Urothelium cell line (cell line): Measurements from ENCODE around the gene TF.
"Not testable (repeated sequence)": the region's sequence is repeated elsewhere in the genome, so short reads cannot be mapped to it uniquely, and the experiment has no call there.

Experiments
- DNase-seq: peaks from one replicate; pipeline ENCODE4 v3.0.0; 2011; ENCODE audit warnings: low spot score, mixed read lengths
- FAIRE-seq: peaks from 2 replicates; lab custom pipeline; 2011; peaks lifted over from hg19 to GRCh38; lab: Jason Lieb, UNC

TF gene

DNA sequence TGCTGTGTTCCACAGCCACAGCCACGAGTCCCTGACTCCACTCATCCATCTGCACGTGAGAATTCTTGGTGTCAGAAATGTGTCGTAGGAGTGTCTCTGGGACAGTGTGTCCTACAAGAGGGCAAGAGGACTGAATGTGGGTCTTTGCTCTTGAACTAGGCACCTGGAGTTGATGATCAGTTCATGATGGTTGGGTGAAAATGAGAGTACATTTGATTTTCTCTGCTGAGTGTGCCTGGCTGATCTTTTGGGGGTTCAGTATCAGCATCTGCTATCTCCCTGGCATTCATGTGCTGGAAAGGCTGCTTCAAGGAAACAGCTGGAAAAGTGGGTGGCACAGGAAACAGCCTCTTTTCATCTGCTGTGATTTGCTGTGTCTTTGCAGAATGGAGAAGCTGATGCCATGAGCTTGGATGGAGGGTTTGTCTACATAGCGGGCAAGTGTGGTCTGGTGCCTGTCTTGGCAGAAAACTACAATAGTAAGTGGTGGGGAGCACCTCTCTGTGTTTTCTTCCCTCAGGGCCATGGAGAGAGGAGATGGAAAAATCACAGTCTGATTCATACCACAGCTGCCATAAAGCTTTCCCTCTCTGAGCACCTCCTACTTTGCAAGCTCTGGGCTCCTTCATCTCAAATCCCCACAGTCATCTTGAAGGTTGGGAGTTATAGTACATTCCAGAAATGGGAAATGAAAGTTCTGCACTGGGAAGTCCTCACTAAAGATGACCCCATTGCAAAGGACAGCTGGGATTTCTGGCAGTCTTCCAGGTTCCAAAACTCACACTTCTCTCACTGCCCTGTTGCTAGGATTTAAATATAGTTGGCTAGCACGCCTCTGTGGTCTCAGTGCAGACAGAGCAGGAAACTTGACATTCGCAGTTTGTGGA, 17.8 kb downstream of the TF start:
- no peak for FAIRE-seq
- DNase-seq = no peak

GRCh38 chr3:133765256-133765655, 19.1 kb downstream of the TF start:
- DNase-seq (no peak), FAIRE-seq (no peak)

- DNase-seq (no peak), FAIRE-seq (no peak)
Measured at GRCh38 chr3:133767607-133768006, 21.4 kb downstream of the TF start.

DNA sequence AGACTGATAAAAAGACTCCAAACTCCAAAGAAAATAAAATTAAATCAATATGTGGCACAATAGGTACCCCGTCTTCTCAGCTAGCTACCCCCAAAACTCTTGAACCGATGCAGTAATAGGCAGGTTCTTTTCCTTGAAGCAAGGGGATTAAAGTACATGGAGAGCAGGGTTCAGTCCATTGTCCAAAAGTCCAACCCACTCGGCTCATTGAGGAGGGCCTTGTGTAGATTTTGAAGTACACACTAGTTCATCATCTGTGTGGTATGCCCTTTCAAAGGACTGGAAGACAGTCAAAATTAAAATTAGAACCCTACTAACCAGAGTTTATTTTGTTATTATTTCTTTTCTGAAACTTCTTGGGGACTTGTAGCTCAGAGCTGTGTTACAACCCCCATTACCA, 23.3 kb downstream of the TF start:
- DNase-seq (no peak), FAIRE-seq (no peak)

GRCh38 chr3:133773732-133774131, 27.5 kb downstream of the TF start:
- no peak for FAIRE-seq
- no peak for DNase-seq

GRCh38 chr3:133775309-133775708, 29.1 kb downstream of the TF start:
- FAIRE-seq = no peak
- no peak for DNase-seq

DNA sequence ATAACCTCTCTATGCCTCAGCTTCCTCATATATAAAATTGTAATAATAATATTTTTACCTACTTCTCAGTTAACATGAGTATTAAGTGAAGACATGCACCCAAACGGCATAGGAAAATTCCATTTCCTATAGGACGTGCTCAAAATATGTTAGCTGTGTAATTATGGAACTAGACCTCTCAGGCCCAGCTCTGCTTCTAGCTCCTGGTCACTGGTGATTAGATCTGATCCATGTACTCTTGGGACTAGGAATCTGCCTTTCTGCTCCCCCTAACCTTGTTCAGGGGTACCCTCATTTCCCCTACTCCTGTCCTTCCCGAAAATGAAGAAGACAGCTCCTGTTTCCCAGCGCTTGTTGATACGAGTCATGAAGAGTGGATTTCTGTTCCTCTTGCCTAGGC, 29.6 kb downstream of the TF start:
- DNase-seq (no peak), FAIRE-seq (no peak)

DNA sequence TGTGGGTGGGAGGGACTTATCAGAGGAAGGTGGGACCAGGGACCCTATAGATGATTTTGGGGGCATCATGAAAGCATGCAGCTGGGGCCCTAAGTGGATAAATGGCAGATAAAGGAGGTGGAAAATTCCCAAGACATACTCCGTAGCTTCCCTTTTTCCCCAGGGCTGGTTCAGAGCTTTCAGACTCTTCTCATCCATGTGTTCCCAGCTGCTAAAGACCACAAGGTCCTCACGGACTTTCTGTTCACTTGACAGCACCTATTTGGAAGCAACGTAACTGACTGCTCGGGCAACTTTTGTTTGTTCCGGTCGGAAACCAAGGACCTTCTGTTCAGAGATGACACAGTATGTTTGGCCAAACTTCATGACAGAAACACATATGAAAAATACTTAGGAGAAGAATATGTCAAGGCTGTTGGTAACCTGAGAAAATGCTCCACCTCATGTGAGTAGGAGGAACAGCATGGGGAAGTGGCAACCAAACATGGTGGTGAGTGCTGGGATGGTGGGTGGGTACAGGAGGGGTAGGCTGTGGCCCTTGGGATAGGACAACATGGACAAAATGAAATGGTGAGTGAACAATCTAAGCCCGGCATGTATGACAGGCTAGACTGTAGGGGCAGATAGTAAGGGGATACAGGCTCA, 30.7 kb downstream of the TF start:
- DNase-seq (no peak), FAIRE-seq (no peak)

- no peak for FAIRE-seq
- no peak for DNase-seq
Measured at GRCh38 chr3:133777807-133778568, 31.8 kb downstream of the TF start.

GRCh38 chr3:133779626-133780203, 33.5 kb downstream of the TF start:
- DNase-seq = no peak
- no peak for FAIRE-seq

DNA sequence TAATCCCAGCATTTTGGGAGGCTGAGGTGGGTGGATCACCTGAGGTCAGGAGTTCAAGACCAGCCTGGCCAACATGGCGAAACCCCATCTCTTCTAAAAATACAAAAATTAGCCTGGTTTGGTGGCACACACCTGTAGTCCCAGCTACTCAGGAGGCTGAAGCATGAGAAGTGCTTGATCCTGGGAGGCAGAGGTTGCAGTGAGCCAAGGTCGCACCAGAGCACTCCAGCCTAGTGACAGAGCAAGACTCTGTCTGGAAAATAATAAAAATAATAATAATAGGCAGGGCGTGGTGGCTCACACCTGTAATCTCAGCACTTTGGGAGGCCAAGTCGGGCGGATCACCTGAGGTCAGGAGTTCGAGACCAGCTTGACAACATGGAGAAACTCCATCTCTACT, 34.6 kb downstream of the TF start:
- FAIRE-seq, DNase-seq: not testable (repeated sequence)

- DNase-seq = no peak
- no peak for FAIRE-seq
Measured at GRCh38 chr3:133781570-133781969, 35.4 kb downstream of the TF start.

- no peak for DNase-seq
- no peak for FAIRE-seq
Measured at GRCh38 chr3:133782454-133782853, 36.3 kb downstream of the TF start.

DNA sequence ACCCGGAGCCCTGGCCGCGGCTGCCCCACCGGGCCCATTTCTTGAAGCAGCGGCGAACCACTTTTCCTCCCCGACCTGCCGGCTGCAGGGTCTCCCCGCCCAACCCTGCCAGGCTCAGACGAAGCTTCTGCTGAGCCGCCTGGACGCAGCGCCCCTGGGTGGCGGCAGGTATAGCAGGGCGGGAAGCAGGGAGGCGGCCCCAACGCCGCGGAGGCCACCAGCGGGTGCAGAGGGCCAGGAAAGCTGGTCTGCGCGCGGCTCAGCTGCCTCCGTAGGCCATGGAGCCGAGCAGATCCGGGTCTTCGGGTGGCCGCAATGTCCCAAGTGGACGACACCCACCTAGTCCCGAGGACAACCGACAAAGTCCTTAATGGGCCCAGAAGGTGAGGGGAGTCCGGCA, 37.6 kb downstream of the TF start:
- FAIRE-seq (no peak), DNase-seq (no peak)

DNA sequence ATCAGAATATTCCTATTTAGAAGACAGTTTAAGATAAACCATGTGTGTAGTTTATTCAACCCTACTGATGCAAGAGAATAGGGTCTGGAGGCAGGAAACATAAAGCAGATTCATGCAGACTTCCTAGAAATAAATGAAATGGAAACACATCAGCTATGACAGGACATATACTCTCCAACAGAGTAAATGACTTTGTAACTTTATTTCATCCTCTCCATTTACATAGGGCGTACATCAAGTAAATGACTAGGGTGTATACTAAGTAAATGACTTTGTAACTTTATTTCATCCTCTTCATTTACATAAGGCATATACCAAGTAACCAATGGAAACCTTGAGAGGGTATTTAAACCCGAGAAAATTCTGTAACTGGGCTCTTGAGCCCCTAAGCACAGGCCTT, 41.8 kb downstream of the TF start:
- FAIRE-seq (no peak), DNase-seq (no peak)

- no peak for DNase-seq
- FAIRE-seq = no peak
Measured at GRCh38 chr3:133792171-133792763, 46.1 kb downstream of the TF start.

DNA sequence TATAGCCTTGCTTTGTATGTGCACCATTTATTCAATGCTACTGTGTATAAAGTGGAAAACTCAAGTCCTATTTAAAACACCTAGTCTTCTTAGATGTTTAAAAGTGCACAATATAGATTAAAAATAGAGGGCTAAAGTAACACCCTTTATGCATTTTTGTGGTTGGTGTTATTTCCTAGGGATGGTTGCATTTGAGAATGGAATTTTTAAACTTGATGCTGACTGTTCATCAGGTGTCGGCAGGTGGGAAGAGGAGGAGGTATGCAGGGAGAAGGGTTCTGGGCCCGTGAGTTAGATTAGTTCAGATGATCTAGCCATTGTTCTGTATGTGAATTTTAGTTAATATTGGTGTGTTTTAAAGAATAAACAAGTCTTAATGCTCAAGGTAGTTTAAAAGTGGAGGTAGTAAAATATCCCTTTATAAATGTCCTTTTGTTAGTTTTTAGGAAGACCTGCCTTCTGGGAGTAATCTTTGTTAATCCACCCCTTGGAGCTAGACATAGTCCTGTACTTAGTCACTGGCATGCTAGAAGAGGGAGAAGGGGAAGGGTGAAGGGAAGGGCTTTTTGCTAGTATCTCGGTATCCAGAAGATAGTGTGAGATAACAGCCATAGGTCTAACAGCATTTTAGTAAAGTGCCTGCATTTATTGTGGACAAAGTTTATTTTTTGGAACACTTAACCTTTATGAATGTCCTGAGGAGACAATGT, 51.4 kb downstream of the TF start:
- DNase-seq (no peak), FAIRE-seq (no peak)

GRCh38 chr3:133799794-133800585, 53.8 kb downstream of the TF start:
- FAIRE-seq = peak; percentile 9

GRCh38 chr3:133803469-133803868, 57.3 kb downstream of the TF start:
- FAIRE-seq (no peak), DNase-seq (no peak)

More at GRCh38 chr3:133799794-133800585, 53.8 kb downstream of the TF start:
- no peak for DNase-seq
